ENCODE measurements around the gene GATA3. TPM values are rescaled to one million over a fixed set of nuclear protein-coding genes. Genes with fewer than 3 reads are reported as not detected.

The GATA3 gene
- total and polyA plus RNA-seq, 9 of the 15 experiments (the other 6 are each of a cell fraction or from before 2014, with no cell fraction given), result 0.01 to 0.24 (median 0.09) TPM; not detected in 6

DNA sequence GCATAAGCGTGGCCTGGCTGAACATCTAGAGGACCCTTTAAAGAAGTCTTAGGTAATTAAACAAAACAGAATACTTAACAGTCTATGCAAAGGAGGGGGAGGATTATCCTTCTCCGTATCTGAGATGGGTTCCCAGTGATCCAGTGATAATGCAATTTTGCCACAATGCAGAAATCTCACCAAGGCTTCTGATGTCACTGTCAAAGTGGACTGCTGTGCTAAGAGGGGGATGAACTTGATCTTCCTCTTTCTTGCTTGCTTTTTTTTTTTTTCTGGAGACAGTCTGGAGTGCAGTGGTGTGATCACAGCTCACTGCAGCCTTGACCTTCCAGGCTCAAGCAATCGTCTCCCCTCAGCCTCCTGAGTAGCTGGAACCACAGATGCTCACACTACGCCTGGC lies 30.8 kb downstream of the GATA3 start:
- in situ Hi-C loops (cut with MboI), result no loop called here
- no TSS peak for BruUV-seq (replicated peaks)
- ATAC-seq, result no peak
- no peaks in the 10 kb centered on the region for H3K36me3 ChIP-seq (ENCODE audit: control insufficient read depth, insufficient read depth, low read length)
- H2AFZ ChIP-seq (ENCODE audit: low read depth, low read length), result no peak overlapping the region
- no peak for FAIRE-seq
- no peak overlapping the region for H3K4me3 ChIP-seq
- ChIA-PET POLR2A (no interaction called here), CTCF (ENCODE audit: low intra/inter-chr PET ratio) (no interaction called here)
- no peak overlapping the region for H3K27ac ChIP-seq (ENCODE audit: extremely low read depth, low read depth, low read length)
- no peaks in the 10 kb centered on the region for H4K20me1 ChIP-seq (replicated peaks; ENCODE audit: control insufficient read depth, insufficient read depth, low read length)
- no peaks in the 10 kb centered on the region for H3K9me1 ChIP-seq (ENCODE audit: control insufficient read depth, insufficient read depth, low read length)
- H3K4me2 ChIP-seq (ENCODE audit: insufficient read depth, low read length), result no peak overlapping the region
- intact Hi-C loops (cut with micrococcal nuclease), result no loop called here
- H3K79me2 ChIP-seq (ENCODE audit: control insufficient read depth, insufficient read depth, low read length), result no peaks in the 10 kb centered on the region
- peaks cover 0 to 3% of the 10 kb centered on the region in 2 experiments; a peak in 2 of 5 replicates for H3K4me1 ChIP-seq (replicated peaks in 1 of 2; ENCODE audit: control insufficient read depth in 2 of 2, insufficient read depth in 2 of 2, low read length in 2 of 2)
- H3K9me3 ChIP-seq (replicated peaks; ENCODE audit: control insufficient read depth, insufficient read depth, low read depth, low read length), result no peaks in the 10 kb centered on the region
- WGBS (ENCODE audit: insufficient coverage, low coverage, missing lambda C conversion rate), result 7% methylated on average over 4 of the region's 4 CpGs
- no peak overlapping the region for H3K9ac ChIP-seq (ENCODE audit: insufficient read depth in 1 of 2, low read depth in 2 of 2, low read length in 2 of 2)
- H3K27me3 ChIP-seq (ENCODE audit: control insufficient read depth in 2 of 2, insufficient read depth in 2 of 2, low read length in 2 of 2), result peaks cover 15 to 42% of the 10 kb centered on the region in 2 experiments
- no peak for DNase-seq (ENCODE audit: extremely low read depth in 1 of 4, low spot score in 3 of 4)
- no peak for TF ChIP-seq PML (IDR thresholded peaks at IDR 0.05; ENCODE audit: low read length)
- no peak for TF ChIP-seq EWSR1 (IDR thresholded peaks at IDR 0.05; ENCODE audit: borderline replicate concordance, low read depth, partially characterized antibody)
- no peak for TF ChIP-seq HNRNPL (IDR thresholded peaks at IDR 0.05; ENCODE audit: low read depth, low read length)
- no peak for TF ChIP-seq LEF1 (IDR thresholded peaks at IDR 0.05)
- TF ChIP-seq U2AF1 (optimal IDR thresholded peaks at IDR 0.05; ENCODE audit: low read depth, low read length), result no peak
- TF ChIP-seq, protein P1, sequence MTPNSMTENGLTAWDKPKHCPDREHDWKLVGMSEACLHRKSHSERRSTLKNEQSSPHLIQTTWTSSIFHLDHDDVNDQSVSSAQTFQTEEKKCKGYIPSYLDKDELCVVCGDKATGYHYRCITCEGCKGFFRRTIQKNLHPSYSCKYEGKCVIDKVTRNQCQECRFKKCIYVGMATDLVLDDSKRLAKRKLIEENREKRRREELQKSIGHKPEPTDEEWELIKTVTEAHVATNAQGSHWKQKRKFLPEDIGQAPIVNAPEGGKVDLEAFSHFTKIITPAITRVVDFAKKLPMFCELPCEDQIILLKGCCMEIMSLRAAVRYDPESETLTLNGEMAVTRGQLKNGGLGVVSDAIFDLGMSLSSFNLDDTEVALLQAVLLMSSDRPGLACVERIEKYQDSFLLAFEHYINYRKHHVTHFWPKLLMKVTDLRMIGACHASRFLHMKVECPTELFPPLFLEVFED (CRISPR knock-in tag; conservative IDR thresholded peaks at IDR 0.05), result no peak
- TF ChIP-seq ESRRB (CRISPR knock-in tag; IDR thresholded peaks at IDR 0.05; ENCODE audit: borderline replicate concordance), result no peak
- TF ChIP-seq, protein P2, sequence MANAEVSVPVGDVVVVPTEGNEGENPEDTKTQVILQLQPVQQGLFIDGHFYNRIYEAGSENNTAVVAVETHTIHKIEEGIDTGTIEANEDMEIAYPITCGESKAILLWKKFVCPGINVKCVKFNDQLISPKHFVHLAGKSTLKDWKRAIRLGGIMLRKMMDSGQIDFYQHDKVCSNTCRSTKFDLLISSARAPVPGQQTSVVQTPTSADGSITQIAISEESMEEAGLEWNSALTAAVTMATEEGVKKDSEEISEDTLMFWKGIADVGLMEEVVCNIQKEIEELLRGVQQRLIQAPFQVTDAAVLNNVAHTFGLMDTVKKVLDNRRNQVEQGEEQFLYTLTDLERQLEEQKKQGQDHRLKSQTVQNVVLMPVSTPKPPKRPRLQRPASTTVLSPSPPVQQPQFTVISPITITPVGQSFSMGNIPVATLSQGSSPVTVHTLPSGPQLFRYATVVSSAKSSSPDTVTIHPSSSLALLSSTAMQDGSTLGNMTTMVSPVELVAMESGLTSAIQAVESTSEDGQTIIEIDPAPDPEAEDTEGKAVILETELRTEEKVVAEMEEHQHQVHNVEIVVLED (CRISPR knock-in tag; IDR thresholded peaks at IDR 0.05), result no peak
- TF ChIP-seq, protein P3, sequence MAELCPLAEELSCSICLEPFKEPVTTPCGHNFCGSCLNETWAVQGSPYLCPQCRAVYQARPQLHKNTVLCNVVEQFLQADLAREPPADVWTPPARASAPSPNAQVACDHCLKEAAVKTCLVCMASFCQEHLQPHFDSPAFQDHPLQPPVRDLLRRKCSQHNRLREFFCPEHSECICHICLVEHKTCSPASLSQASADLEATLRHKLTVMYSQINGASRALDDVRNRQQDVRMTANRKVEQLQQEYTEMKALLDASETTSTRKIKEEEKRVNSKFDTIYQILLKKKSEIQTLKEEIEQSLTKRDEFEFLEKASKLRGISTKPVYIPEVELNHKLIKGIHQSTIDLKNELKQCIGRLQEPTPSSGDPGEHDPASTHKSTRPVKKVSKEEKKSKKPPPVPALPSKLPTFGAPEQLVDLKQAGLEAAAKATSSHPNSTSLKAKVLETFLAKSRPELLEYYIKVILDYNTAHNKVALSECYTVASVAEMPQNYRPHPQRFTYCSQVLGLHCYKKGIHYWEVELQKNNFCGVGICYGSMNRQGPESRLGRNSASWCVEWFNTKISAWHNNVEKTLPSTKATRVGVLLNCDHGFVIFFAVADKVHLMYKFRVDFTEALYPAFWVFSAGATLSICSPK (IDR thresholded peaks at IDR 0.05; ENCODE audit: borderline replicate concordance), result no peak
- no peak for TF ChIP-seq EP400 (IDR thresholded peaks at IDR 0.05)
- TF ChIP-seq SREBF2 (CRISPR knock-in tag; IDR thresholded peaks at IDR 0.05), result no peak
- TF ChIP-seq HDAC1 (IDR thresholded peaks at IDR 0.05), result no peak
- TF ChIP-seq ZNF124 (CRISPR knock-in tag; IDR thresholded peaks at IDR 0.05), result no peak
- TF ChIP-seq ZNF324 (CRISPR knock-in tag; IDR thresholded peaks at IDR 0.05), result no peak
- TF ChIP-seq PYGO2 (tag; IDR thresholded peaks at IDR 0.05), result no peak
- TF ChIP-seq, protein P4, sequence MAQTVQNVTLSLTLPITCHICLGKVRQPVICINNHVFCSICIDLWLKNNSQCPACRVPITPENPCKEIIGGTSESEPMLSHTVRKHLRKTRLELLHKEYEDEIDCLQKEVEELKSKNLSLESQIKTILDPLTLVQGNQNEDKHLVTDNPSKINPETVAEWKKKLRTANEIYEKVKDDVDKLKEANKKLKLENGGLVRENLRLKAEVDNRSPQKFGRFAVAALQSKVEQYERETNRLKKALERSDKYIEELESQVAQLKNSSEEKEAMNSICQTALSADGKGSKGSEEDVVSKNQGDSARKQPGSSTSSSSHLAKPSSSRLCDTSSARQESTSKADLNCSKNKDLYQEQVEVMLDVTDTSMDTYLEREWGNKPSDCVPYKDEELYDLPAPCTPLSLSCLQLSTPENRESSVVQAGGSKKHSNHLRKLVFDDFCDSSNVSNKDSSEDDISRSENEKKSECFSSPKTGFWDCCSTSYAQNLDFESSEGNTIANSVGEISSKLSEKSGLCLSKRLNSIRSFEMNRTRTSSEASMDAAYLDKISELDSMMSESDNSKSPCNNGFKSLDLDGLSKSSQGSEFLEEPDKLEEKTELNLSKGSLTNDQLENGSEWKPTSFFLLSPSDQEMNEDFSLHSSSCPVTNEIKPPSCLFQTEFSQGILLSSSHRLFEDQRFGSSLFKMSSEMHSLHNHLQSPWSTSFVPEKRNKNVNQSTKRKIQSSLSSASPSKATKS (CRISPR knock-in tag; IDR thresholded peaks at IDR 0.05), result no peak
